Activated naive CD8-positive, alpha-beta T cell treated with anti-CD3 and anti-CD28 coated beads for 36 hours (primary cell): ENCODE results near the gene SSR2. TPM values are rescaled to one million over a fixed set of nuclear protein-coding genes. Genes with fewer than 3 reads are reported as not detected.
A peak's percentile ranks its signal among the peaks of the same experiment; 100 is the strongest.
"Not testable (repeated sequence)": the region's sequence is repeated elsewhere in the genome, so short reads cannot be mapped to it uniquely, and the experiment has no call there.

Source experiments
- DNase-seq: peaks from one replicate; pipeline ENCODE4 v3.0.0; 2021
- H3K27ac Mint-ChIP-seq: one replicate; pipeline ENCODE4 v1.8.0; 2022; ENCODE audit warnings: mild to moderate bottlenecking, moderate library complexity, mixed read lengths
- H3K27me3 Mint-ChIP-seq: one replicate; pipeline ENCODE4 v1.8.0; 2022; ENCODE audit warnings: mild to moderate bottlenecking, mixed read lengths
- H3K36me3 Mint-ChIP-seq: one replicate; pipeline ENCODE4 v1.8.0; 2021; ENCODE audit warnings: mild to moderate bottlenecking, mixed read lengths
- H3K4me1 Mint-ChIP-seq: one replicate; pipeline ENCODE4 v1.8.0; 2021; ENCODE audit warnings: mixed read lengths
- H3K4me3 Mint-ChIP-seq: one replicate; pipeline ENCODE4 v1.8.0; 2022; ENCODE audit warnings: mild to moderate bottlenecking, moderate library complexity, mixed read lengths
- H3K9me3 Mint-ChIP-seq: one replicate; pipeline ENCODE4 v1.8.0; 2022; ENCODE audit warnings: mixed read lengths
- total RNA-seq, 2 experiments: library from RNA; stranded (reverse); gene quantifications; one replicate each; pipeline ENCODE4 v1.2.3, GENCODE V29; 2021

The SSR2 gene
- total RNA-seq, 2 experiments from 2014 or later, result 155 TPM

GRCh38 chr1:155989242-155990004, 31.3 kb downstream of the SSR2 start:
- no peaks in the 10 kb centered on the region for H3K36me3 Mint-ChIP-seq
- H3K27ac Mint-ChIP-seq, result no peak overlapping the region
- H3K9me3 Mint-ChIP-seq, result no peaks in the 10 kb centered on the region
- H3K27me3 Mint-ChIP-seq, result no peaks in the 10 kb centered on the region
- H3K4me3 Mint-ChIP-seq, result no peak overlapping the region
- H3K4me1 Mint-ChIP-seq, result peaks cover 7% of the 10 kb centered on the region
- DNase-seq, result peak; percentile 76

GRCh38 chr1:155984903-155985645, 35.7 kb downstream of the SSR2 start:
- DNase-seq, H3K4me3 Mint-ChIP-seq, H3K36me3 Mint-ChIP-seq, H3K27ac Mint-ChIP-seq, H3K9me3 Mint-ChIP-seq, H3K27me3 Mint-ChIP-seq: not testable (repeated sequence)
- peaks cover 44% of the 10 kb centered on the region for H3K4me1 Mint-ChIP-seq

- H3K4me1 Mint-ChIP-seq, result peaks cover 45% of the 10 kb centered on the region
- no peak for DNase-seq
- H3K36me3 Mint-ChIP-seq, result peaks cover 9% of the 10 kb centered on the region
- H3K9me3 Mint-ChIP-seq, result no peaks in the 10 kb centered on the region
- no peak overlapping the region for H3K4me3 Mint-ChIP-seq
- H3K27ac Mint-ChIP-seq, result no peak overlapping the region
- H3K27me3 Mint-ChIP-seq, result no peaks in the 10 kb centered on the region
Measured at GRCh38 chr1:155984341-155984740, 36.4 kb downstream of the SSR2 start.

GRCh38 chr1:155983191-155984024, 37.3 kb downstream of the SSR2 start:
- Mint-ChIP-seq H3K36me3 (peaks cover 9% of the 10 kb centered on the region), H3K27ac (peak overlapping the region; percentile 11), H3K4me3 (no peak overlapping the region), H3K9me3 (no peaks in the 10 kb centered on the region), H3K4me1 (peaks cover 42% of the 10 kb centered on the region), H3K27me3 (no peaks in the 10 kb centered on the region)
- DNase-seq, result no peak

- Mint-ChIP-seq H3K27me3 (no peaks in the 10 kb centered on the region), H3K4me3 (no peak overlapping the region), H3K27ac (peak overlapping the region; percentile 91), H3K9me3 (no peaks in the 10 kb centered on the region), H3K36me3 (peaks cover 13% of the 10 kb centered on the region), H3K4me1 (peaks cover 42% of the 10 kb centered on the region)
- DNase-seq, result no peak
Measured at GRCh38 chr1:155982106-155982505, 38.6 kb downstream of the SSR2 start.

- H3K27ac Mint-ChIP-seq, result peak overlapping the region; percentile 91
- no peak for DNase-seq
- H3K27me3 Mint-ChIP-seq, result no peaks in the 10 kb centered on the region
- H3K4me3 Mint-ChIP-seq, result peak overlapping the region; percentile 89
- peaks cover 42% of the 10 kb centered on the region for H3K4me1 Mint-ChIP-seq
- no peaks in the 10 kb centered on the region for H3K9me3 Mint-ChIP-seq
- H3K36me3 Mint-ChIP-seq, result peaks cover 18% of the 10 kb centered on the region
Measured at GRCh38 chr1:155981266-155982088, 39.3 kb downstream of the SSR2 start.

GRCh38 chr1:155979597-155980343, 41.0 kb downstream of the SSR2 start:
- peak overlapping the region; percentile 89 for H3K4me3 Mint-ChIP-seq
- H3K4me1 Mint-ChIP-seq, result peaks cover 54% of the 10 kb centered on the region
- no peak for DNase-seq
- H3K27ac Mint-ChIP-seq, result peak overlapping the region; percentile 91
- H3K36me3 Mint-ChIP-seq, result peaks cover 27% of the 10 kb centered on the region
- H3K27me3 Mint-ChIP-seq, result no peaks in the 10 kb centered on the region
- no peaks in the 10 kb centered on the region for H3K9me3 Mint-ChIP-seq

- Mint-ChIP-seq H3K9me3 (no peaks in the 10 kb centered on the region), H3K27ac (peak overlapping the region; percentile 91), H3K27me3 (no peaks in the 10 kb centered on the region), H3K4me1 (peaks cover 60% of the 10 kb centered on the region), H3K4me3 (peak overlapping the region; percentile 89), H3K36me3 (peaks cover 33% of the 10 kb centered on the region)
- DNase-seq, result peak; percentile 43
Measured at GRCh38 chr1:155978973-155979429, 41.8 kb downstream of the SSR2 start.

GRCh38 chr1:155978325-155978972, 42.3 kb downstream of the SSR2 start, which contains the start of gene ARHGEF2:
Gene ARHGEF2 (minus strand): TSS chr1:155978547. CDS start chr1:155978427, 120 bp downstream.
- peak within 1 kb of the TSS; percentile 89 for H3K4me3 Mint-ChIP-seq
- no peaks in the 10 kb centered on the region for H3K27me3 Mint-ChIP-seq
- H3K4me1 Mint-ChIP-seq, result peaks cover 59% of the 10 kb centered on the region
- peaks cover 36% of the 10 kb centered on the region for H3K36me3 Mint-ChIP-seq
- peak within 1 kb of the TSS; percentile 91 for H3K27ac Mint-ChIP-seq
- no peaks in the 10 kb centered on the region for H3K9me3 Mint-ChIP-seq
- peak; percentile 90 for DNase-seq

- Mint-ChIP-seq H3K4me1 (peaks cover 60% of the 10 kb centered on the region), H3K9me3 (no peaks in the 10 kb centered on the region), H3K27ac (peak overlapping the region; percentile 91), H3K36me3 (peaks cover 42% of the 10 kb centered on the region), H3K27me3 (no peaks in the 10 kb centered on the region), H3K4me3 (peak overlapping the region; percentile 89)
- DNase-seq, result peak; percentile 82
Measured at GRCh38 chr1:155977690-155978324, 42.9 kb downstream of the SSR2 start.

- Mint-ChIP-seq H3K4me1 (peaks cover 61% of the 10 kb centered on the region), H3K27ac (peak overlapping the region; percentile 91), H3K36me3 (peaks cover 48% of the 10 kb centered on the region), H3K9me3 (no peaks in the 10 kb centered on the region), H3K4me3 (peak overlapping the region; percentile 89), H3K27me3 (no peaks in the 10 kb centered on the region)
- DNase-seq, result peak; percentile 37
Measured at GRCh38 chr1:155976913-155977689, 43.6 kb downstream of the SSR2 start.
